ENCODE results near the gene SLC17A9.

Gene SLC17A9

DNA sequence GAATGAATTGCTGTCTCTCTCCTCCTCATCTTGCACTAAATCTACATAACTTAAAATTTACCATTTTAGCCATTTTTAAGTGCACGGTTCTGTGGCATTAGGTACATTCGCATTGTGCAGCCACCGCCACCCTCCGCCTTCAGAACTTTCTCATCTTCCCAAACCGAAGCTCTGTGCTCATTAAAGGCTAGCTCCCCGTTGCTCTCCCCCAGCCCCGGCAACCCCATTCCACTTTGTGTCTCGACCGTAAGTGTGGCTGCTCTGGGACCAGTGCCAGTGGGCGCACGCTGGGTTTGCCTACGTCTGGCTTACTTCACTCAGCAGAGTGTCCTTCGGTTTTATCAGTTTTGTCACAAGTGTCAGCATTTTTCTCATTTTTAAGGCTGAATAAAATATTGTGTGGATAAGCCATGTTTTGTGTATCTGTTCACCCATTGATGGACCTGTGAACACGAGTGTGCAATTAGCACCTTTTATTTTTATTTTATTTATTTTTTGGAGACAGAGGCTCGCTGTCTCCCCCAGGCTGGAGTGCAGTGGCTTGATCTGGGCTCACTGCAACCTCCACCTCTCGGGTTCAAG lies 16.8 kb downstream of the SLC17A9 start:
- no peak for DNase-seq

GRCh38 chr20:62969939-62970306 lies 17.4 kb downstream of the SLC17A9 start:
- DNase-seq: no peak

DNA sequence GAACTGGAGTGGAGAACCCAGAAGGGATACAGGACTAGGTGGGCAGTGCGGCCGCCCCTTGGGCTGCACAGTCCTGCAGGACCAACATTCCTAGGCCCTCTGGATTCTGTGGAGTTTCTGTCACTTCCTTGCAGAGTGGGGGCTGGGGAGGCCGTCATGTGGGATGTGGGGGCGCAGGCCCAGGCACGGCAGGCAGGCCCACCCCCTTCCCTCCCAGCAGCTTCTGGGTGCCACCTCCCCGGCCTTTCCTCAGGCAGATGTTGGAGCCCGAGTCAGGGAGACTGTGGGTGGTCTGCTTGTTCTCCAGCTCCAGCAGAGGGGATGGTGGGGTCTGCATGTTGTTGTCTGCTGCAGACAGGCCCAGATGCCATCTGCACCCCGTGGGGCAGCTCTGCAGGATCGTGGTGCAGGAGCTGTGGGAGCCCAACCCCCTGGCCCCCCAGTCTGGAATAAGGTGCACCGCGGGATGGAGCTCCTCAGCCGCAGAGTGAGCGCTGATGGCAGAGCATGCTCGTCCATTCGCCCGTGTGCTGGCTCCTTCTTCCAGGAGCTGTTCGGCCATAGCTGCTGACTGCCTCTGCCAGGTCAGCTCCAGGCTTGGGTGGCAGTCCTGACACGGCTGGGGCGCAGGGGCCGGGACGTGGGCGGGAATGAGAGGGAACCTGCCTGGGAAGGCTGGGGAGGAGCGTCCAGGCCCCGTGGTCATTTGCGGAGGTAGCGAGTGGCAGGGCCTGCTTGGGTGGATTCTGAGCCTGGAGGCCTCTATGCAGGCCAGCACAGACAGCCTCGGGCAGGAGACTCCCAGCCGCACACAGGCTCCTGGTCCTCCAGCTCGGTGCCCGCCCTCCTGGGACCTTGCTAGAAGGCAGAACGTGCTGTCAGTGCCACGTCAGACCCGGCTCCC lies 18.1 kb downstream of the SLC17A9 start:
- DNase-seq: no peak

- DNase-seq: no peak
Measured at GRCh38 chr20:62971211-62971949, 18.9 kb downstream of the SLC17A9 start.

GRCh38 chr20:62971950-62972844 lies 19.7 kb downstream of the SLC17A9 start:
- peak; percentile 67 for DNase-seq

DNA sequence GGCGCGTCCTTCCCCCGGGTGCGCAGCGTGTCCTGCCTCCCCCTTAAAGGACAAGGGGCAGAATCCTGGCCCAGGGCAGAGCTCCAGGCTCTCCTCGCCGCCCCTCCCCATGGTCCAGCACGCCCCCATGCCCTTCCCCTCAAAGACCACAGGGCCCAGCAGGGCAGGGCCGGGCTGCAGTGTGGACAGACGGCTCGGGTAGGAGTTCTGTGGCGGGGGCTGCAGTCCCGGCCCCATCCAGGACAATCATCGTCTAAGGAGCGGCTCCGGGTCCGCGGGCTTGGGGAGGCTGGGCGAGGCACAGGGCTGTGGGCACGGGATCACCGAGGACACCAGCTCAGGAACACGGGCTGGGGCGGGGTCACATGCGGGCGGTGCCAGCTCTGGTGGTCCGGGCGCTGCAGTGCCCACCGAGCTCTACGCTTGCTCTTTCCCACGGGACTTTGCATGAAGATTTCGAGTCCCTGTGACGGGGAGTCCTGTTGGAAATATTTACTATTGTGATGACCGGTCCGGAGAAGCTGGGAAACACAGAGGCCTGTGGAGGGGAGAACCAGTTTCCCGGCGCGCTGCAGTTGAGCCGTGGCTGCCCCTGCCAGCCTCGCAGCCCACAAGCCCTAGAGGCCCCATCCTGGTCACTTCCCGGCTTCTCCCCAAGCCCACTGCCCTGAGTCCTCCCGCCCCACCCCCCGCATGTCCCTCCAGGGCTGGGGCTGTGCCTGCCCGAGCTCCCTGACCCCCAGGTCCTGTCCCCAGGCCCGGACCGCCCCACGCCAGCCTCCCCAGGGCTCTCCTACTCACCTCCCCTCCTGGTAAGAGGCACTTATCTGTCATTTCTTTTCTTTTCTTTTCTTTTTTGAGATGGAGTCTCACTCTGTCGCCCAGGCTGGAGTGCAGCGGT lies 20.6 kb downstream of the SLC17A9 start:
- DNase-seq: no peak

GRCh38 chr20:62975251-62975760 lies 22.8 kb downstream of the SLC17A9 start:
- DNase-seq: no peak

- no peak for DNase-seq
Measured at GRCh38 chr20:62975812-62976508, 23.5 kb downstream of the SLC17A9 start.

- DNase-seq: no peak
Measured at GRCh38 chr20:62976886-62977285, 24.4 kb downstream of the SLC17A9 start.

GRCh38 chr20:62977613-62978560 lies 25.4 kb downstream of the SLC17A9 start:
- no peak for DNase-seq

GRCh38 chr20:62978561-62978943 lies 26.0 kb downstream of the SLC17A9 start:
- DNase-seq: no peak

DNA sequence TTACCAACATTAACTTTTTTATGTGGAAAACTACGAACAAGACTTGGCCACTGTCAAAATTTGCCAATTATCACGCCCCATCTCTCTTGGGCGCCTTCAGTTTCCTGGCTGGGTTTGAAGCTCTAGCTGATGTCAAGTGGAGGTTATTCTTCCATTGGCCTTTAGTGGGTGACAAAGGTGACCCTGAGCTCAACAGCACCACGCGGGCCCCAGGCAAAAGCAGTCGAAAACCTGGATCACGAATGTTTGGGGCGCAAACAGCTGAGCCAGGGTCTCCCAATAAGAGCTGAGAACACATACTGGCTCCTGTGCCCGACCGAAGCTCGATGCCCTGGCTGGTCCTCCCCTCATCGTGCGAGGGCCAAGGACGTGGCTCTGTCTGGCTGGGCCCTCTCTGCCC lies 26.8 kb downstream of the SLC17A9 start:
- DNase-seq: no peak

- DNase-seq: no peak
Measured at GRCh38 chr20:62979876-62980373, 27.4 kb downstream of the SLC17A9 start.

- no peak for DNase-seq
Measured at GRCh38 chr20:62980380-62980960, 28.0 kb downstream of the SLC17A9 start.

DNA sequence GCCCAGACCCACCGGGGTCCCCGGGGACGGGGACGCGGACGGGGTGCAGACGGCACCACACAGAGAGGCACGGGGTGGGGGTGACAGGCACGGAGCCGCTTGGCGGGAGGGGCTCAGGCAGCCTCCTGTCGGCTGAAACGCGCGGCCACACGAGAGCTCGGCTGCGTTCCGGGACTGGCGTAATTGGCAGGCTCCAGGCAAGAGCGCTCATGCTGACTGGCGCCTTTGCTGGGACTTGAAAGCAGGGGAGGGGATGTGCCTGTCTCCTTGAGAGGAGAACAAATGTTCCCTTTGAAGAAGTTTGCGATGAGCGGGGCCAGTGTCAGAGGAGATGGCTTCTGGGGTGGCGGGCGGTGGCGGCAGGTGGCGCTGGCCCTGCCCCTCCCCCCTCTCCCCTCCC lies 28.5 kb downstream of the SLC17A9 start:
- no peak for DNase-seq

DNA sequence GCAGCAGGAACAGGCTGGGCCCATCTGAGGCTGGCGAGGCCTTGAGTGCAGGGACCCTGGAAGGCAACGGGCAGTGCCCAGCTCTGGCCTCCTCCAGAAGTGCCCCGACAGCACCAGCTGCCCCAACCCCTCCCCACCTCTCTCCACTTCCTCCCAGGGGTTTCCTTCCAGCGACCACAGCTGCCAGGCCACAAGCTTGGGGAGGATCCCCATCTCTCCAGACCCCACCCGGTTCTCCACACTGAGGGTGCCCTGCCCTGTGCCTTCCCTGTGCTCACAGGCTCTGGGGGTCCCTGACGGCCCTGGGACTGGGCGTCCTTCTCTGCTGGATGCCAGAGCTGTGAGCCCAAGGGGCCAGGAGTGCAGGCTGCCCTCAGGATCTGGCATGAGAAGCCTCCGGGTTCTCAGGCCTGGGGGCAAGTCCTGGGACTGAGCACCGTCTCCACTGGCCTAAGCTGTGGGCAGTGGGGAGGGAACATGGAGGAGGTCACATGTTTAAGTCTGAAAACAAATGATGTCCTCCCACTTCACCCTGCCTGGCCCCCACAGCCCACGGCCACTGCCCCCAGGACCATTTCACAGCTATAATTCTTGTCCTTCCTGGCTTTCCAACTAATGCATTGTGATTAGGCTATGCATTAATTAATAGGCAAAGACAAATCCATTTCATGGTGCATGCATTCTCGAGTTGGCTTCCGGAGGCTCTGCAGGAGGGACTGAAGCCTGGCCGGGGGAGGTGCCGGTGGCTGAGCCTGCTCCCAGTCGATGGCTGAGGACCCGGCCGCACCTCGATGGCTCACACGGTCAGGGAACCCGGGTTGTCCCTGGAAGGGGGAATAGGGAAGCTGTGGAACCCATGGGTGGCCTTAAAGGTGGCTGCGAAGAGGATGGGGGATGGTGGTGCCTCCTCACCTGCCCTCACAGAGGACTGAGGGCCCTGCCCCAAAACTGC lies 29.9 kb downstream of the SLC17A9 start:
- no peak for DNase-seq

GRCh38 chr20:62983210-62983609 lies 30.7 kb downstream of the SLC17A9 start:
- DNase-seq: no peak

Measured in T1000 (cell line).